Activated CD8-positive, alpha-beta memory T cell treated with anti-CD3 and anti-CD28 coated beads, Interleukin-2, amount 50 U/mL, for 1 hour (primary cell): ENCODE results near the gene ACOX2.

Experiments
- DNase-seq: peaks from one replicate; pipeline ENCODE4 v3.0.0-alpha.2; 2020; ENCODE audit errors: extremely low read depth

Gene ACOX2

GRCh38 chr3:58508437-58508836, 28.6 kb downstream of the ACOX2 start:
- DNase-seq = no peak

GRCh38 chr3:58507356-58508078, 29.5 kb downstream of the ACOX2 start:
- no peak for DNase-seq

GRCh38 chr3:58502872-58503271, 34.1 kb downstream of the ACOX2 start:
- DNase-seq = no peak

- DNase-seq = no peak
Observed at GRCh38 chr3:58497097-58497496, 39.9 kb downstream of the ACOX2 start.

- no peak for DNase-seq
Observed at GRCh38 chr3:58496206-58496857, 40.7 kb downstream of the ACOX2 start.

GRCh38 chr3:58495101-58495500, 41.9 kb downstream of the ACOX2 start:
- no peak for DNase-seq

GRCh38 chr3:58494107-58494506, 42.9 kb downstream of the ACOX2 start:
- no peak for DNase-seq

GRCh38 chr3:58492494-58492905, 44.5 kb downstream of the ACOX2 start:
- no peak for DNase-seq

GRCh38 chr3:58491506-58492402, 45.2 kb downstream of the ACOX2 start, which contains the start of gene KCTD6:
TSS of gene KCTD6 (plus strand) at chr3:58492096. CDS start at chr3:58498756, 6,660 bp downstream.
- peak; percentile 44 for DNase-seq

GRCh38 chr3:58490860-58491501, 46.0 kb downstream of the ACOX2 start:
- no peak for DNase-seq

- no peak for DNase-seq
Observed at GRCh38 chr3:58488967-58489366, 48.0 kb downstream of the ACOX2 start.

- no peak for DNase-seq
Observed at GRCh38 chr3:58487140-58487886, 49.7 kb downstream of the ACOX2 start.

GRCh38 chr3:58485801-58486435, 51.1 kb downstream of the ACOX2 start:
- DNase-seq = no peak

- DNase-seq = no peak
Observed at GRCh38 chr3:58484722-58485069, 52.3 kb downstream of the ACOX2 start.

GRCh38 chr3:58484045-58484721, 52.8 kb downstream of the ACOX2 start:
- DNase-seq = no peak

GRCh38 chr3:58482917-58483636, 53.9 kb downstream of the ACOX2 start:
- DNase-seq = no peak

- no peak for DNase-seq
Observed at GRCh38 chr3:58480309-58480708, 56.7 kb downstream of the ACOX2 start.

GRCh38 chr3:58478781-58479180, 58.2 kb downstream of the ACOX2 start:
- DNase-seq = no peak

- DNase-seq = no peak
Observed at GRCh38 chr3:58474967-58475578, 61.9 kb downstream of the ACOX2 start.
